Uterus (tissue), 2 donors: Measurements from ENCODE around the gene TRIM28.

Experiments used
- CTCF ChIP-seq, 4 experiments: fragments of 200-600 bp in 2 of 4; fragments of 450-650 bp in 2 of 4; sonication (generic) in 2 of 4; IDR thresholded peaks; one replicate each; pipeline ENCODE4 v1.5.1; 2016 to 2019; ENCODE audit warnings: antibody characterized with exemption in 4 of 4, mild to moderate bottlenecking in 2 of 4, moderate library complexity in 1 of 4
- POLR2A ChIP-seq, 2 donors: fragments of 450-650 bp; IDR thresholded peaks; one replicate each; pipeline ENCODE4 v1.6.1; 2016; ENCODE audit warnings: antibody characterized with exemption in 2 of 2, mild to moderate bottlenecking in 1 of 2, moderate library complexity in 1 of 2

- no peak for TF ChIP-seq CTCF (IDR thresholded peaks at IDR 0.05)
- TF ChIP-seq POLR2A (IDR thresholded peaks at IDR 0.05): no peak
These were observed 8.8 kb downstream of the TRIM28 start for GRCh38 chr19:58552655-58553054.
